K562 (cell line): ENCODE results near the gene MRPS26. TPM values are rescaled to one million over a fixed set of nuclear protein-coding genes. Genes with fewer than 3 reads are reported as not detected.

Source experiments
- BRF1 ChIP-seq: IDR thresholded peaks from 3 replicates; pipeline ENCODE4 v1.6.1; 2011; ENCODE audit warnings: borderline replicate concordance, mild to moderate bottlenecking; ENCODE audit not compliant: insufficient read length; ENCODE audit errors: extremely low read depth
- CBFA2T3 ChIP-seq: fragments of 450-650 bp; IDR thresholded peaks from 2 replicates; pipeline ENCODE4 v1.6.1; 2017
- CHD2 ChIP-seq: IDR thresholded peaks from 2 replicates; pipeline ENCODE4 v1.6.1; 2011; ENCODE audit warnings: low read depth, low read length
- GATA2 ChIP-seq: sonication (generic); formaldehyde crosslinking; IDR thresholded peaks from 2 replicates; pipeline ENCODE4 v1.4.0; 2020; ENCODE audit warnings: mild to moderate bottlenecking, missing genetic modification reagents
- NR1H2 ChIP-seq: sonication (generic); formaldehyde crosslinking; IDR thresholded peaks from 2 replicates; pipeline ENCODE4 v1.4.0; 2020; ENCODE audit warnings: mild to moderate bottlenecking, missing genetic modification reagents
- RAD21 ChIP-seq, 2 experiments: fragments of 250-450 bp in 1 of 2; fragments of 450-650 bp in 1 of 2; sonication (Bioruptor Pico) in 1 of 2; formaldehyde crosslinking in 1 of 2; IDR thresholded peaks in 1 of 2; conservative IDR thresholded peaks in 1 of 2; 2 replicates each; pipeline versions ENCODE4 v1.4.0 to v1.8.0; 2020 to 2022; ENCODE audit warnings: mild to moderate bottlenecking in 2 of 2, moderate library complexity in 1 of 2
- SNAPC5 ChIP-seq: fragments of 250-450 bp; sonication (Bioruptor Pico); IDR thresholded peaks from 2 replicates; pipeline ENCODE4 v1.8.0; 2021; ENCODE audit warnings: moderate library complexity, mild to moderate bottlenecking, inconsistent platforms
- TAL1 ChIP-seq: fragments of 450-650 bp; IDR thresholded peaks from 2 replicates; pipeline ENCODE4 v1.6.1; 2016; ENCODE audit warnings: mild to moderate bottlenecking
- TCF3 ChIP-seq: sonication (generic); formaldehyde crosslinking; IDR thresholded peaks from 2 replicates; pipeline ENCODE4 v1.4.0; 2020; ENCODE audit warnings: mild to moderate bottlenecking, missing genetic modification reagents
- TCF7L2 ChIP-seq: fragments of 150-350 bp; IDR thresholded peaks from 2 replicates; pipeline ENCODE4 v1.6.1; 2016; ENCODE audit warnings: low read depth, mild to moderate bottlenecking, low read length, moderate library complexity
- ZKSCAN1 ChIP-seq: fragments of 150-350 bp; IDR thresholded peaks from 2 replicates; pipeline ENCODE4 v1.6.1; 2016; ENCODE audit warnings: low read depth, low read length
- ZNF354B ChIP-seq: fragments of 250-450 bp; sonication (Bioruptor Pico); IDR thresholded peaks from 2 replicates; pipeline ENCODE4 v1.4.0; 2020
- ZNF609 ChIP-seq: sonication (generic); formaldehyde crosslinking; IDR thresholded peaks from 2 replicates; pipeline ENCODE4 v1.8.1; 2023; ENCODE audit warnings: missing genetic modification reagents, mild to moderate bottlenecking, borderline replicate concordance
- polyA plus RNA-seq, 8 experiments: library from polyadenylated mRNA; depleted of rRNA in 4 of 8; stranded (reverse) in 5 of 8; unstranded in 3 of 8; fragments of >200 nt; fragmentation: Nextera tagmentation in 2 of 8; fragmentation: Illumina TruSeq in 1 of 8; extraction: Ambion mirVana in 2 of 8; extraction: Trizol in 1 of 8; gene quantifications; 2 replicates each; pipeline versions ENCODE4 v1.2.1 to v1.2.3, GENCODE V29; 2011 to 2014; ENCODE audit warnings: inconsistent platforms in 1 of 8, missing spikeins in 1 of 8
- total RNA-seq, 7 experiments: library from RNA; depleted of rRNA in 6 of 7; stranded (reverse); fragments of >200 nt in 6 of 7; fragmentation: Illumina TruSeq in 2 of 7; extraction: Trizol in 2 of 7; gene quantifications; 2 replicates each; pipeline versions ENCODE4 v1.2.1 to v1.2.3, GENCODE V29; 2011 to 2021; ENCODE audit warnings: low replicate concordance in 1 of 7

Gene MRPS26
- total and polyA plus RNA-seq, 9 of the 15 experiments (the other 6 are each of a cell fraction or from before 2014, with no cell fraction given) = 2.7 to 70.5 (median 28.8) TPM

- no peak for TF ChIP-seq ZNF354B (CRISPR knock-in tag)
- TF ChIP-seq TCF3 (CRISPR knock-in tag) = peak; percentile 71
- peak; percentile 66 for TF ChIP-seq CBFA2T3
- TF ChIP-seq TAL1 = peak; percentile 17; the same call in 1 of the 2 replicates
- TF ChIP-seq NR1H2 (CRISPR knock-in tag) = no peak
- no peak for TF ChIP-seq SNAPC5 (CRISPR knock-in tag)
- no peak for TF ChIP-seq BRF1
- no peak for TF ChIP-seq CHD2
- no peak for TF ChIP-seq TCF7L2
- no peak for TF ChIP-seq GATA2 (CRISPR knock-in tag)
- no peak for TF ChIP-seq RAD21 (CRISPR knock-in tag; conservative IDR thresholded peaks at IDR 0.05 in 1 of 2, IDR thresholded peaks at IDR 0.05 in 1 of 2)
- TF ChIP-seq ZNF609 = no peak
- no peak for TF ChIP-seq ZKSCAN1
Observed at GRCh38 chr20:3038454-3038853, 7.4 kb upstream of the MRPS26 start (continued).
